Measurements from ENCODE around the gene EFCAB9. TPM values are rescaled to one million over a fixed set of nuclear protein-coding genes. Genes with fewer than 3 reads are reported as not detected.

The EFCAB9 gene
- polyA plus RNA-seq, 2 of the 4 experiments (the other 2 are of a cell fraction), result not detected

GRCh38 chr5:172156541-172156994, 37.4 kb upstream of the EFCAB9 start:
- Histone ChIP-seq H3K4me2 (no peak overlapping the region), H3K27ac (no peak overlapping the region), H3K4me3 (no peak overlapping the region), H3K4me1 (no peaks in the 10 kb centered on the region), H3K9me3 (no peaks in the 10 kb centered on the region)
- POLR2A ChIA-PET, result no interaction called here
- WGBS (ENCODE audit: missing lambda C conversion rate), result 90% methylated on average over 13 of the region's 13 CpGs
- FAIRE-seq, result no peak
- DNase-seq (ENCODE audit: low read depth in 1 of 2, low spot score in 1 of 2), result no peak
- TF ChIP-seq MAFK (IDR thresholded peaks at IDR 0.05; ENCODE audit: partially characterized antibody) (no peak), USF2 (IDR thresholded peaks at IDR 0.05) (no peak), ATOH8 (CRISPR knock-in tag; IDR thresholded peaks at IDR 0.05; ENCODE audit: low read depth) (no peak), SREBF2 (IDR thresholded peaks at IDR 0.05) (no peak), CHD2 (IDR thresholded peaks at IDR 0.05; ENCODE audit: low read length, partially characterized antibody) (no peak), REST (IDR thresholded peaks at IDR 0.05) (no peak), EP300 (IDR thresholded peaks at IDR 0.05) (no peak), PHF8 (IDR thresholded peaks at IDR 0.05; ENCODE audit: borderline replicate concordance, low read depth) (no peak), FOXS1 (CRISPR knock-in tag; IDR thresholded peaks at IDR 0.05) (no peak), FOSL2 (IDR thresholded peaks at IDR 0.05) (no peak), FOSL2 (CRISPR knock-in tag; IDR thresholded peaks at IDR 0.05) (no peak)
- CTCF ChIA-PET, result interaction anchor here (1.1 to 1.7 kb wide), 4 partner anchors 9 to 51 kb away, joined by 3 to 7 read pairs (median 3); no protein-coding TSS in a partner anchor
- ATAC-seq, result no peak

GRCh38 chr5:172159016-172159415, 35.0 kb upstream of the EFCAB9 start:
- no peak for FAIRE-seq
- Histone ChIP-seq H3K27ac (no peak overlapping the region), H3K4me2 (no peak overlapping the region), H3K9me3 (no peaks in the 10 kb centered on the region), H3K4me3 (no peak overlapping the region), H3K4me1 (no peaks in the 10 kb centered on the region)
- TF ChIP-seq MAX (IDR thresholded peaks at IDR 0.05) (no peak), NFE2L2 (conservative IDR thresholded peaks at IDR 0.05; ENCODE audit: low read length) (no peak), CHD4 (IDR thresholded peaks at IDR 0.05; ENCODE audit: borderline replicate concordance) (no peak)
- no peak for DNase-seq (ENCODE audit: low read depth in 1 of 2, low spot score in 1 of 2)
- WGBS (ENCODE audit: missing lambda C conversion rate), result 87% methylated on average over 8 of the region's 8 CpGs
- ChIA-PET CTCF (interaction anchor here (0.6 to 2.1 kb wide), 5 partner anchors 10 to 651 kb away, joined by 3 to 10 read pairs (median 3); partner anchors contain the start of gene STK10), POLR2A (interaction anchor here (0.5 kb wide), 1 partner anchor 29 kb away, joined by 3 read pairs; the partner anchor contains the start of gene STK10)
- no peak for ATAC-seq

- 84% methylated on average over 9 of the region's 9 CpGs for WGBS (ENCODE audit: missing lambda C conversion rate)
- H3K4me1 ChIP-seq, result no peaks in the 10 kb centered on the region
- no peak for ATAC-seq
- TF ChIP-seq FOSL2 (IDR thresholded peaks at IDR 0.05) (no peak), FOSL2 (CRISPR knock-in tag; IDR thresholded peaks at IDR 0.05) (no peak), HOXB5 (CRISPR knock-in tag; IDR thresholded peaks at IDR 0.05) (no peak), EP300 (IDR thresholded peaks at IDR 0.05) (no peak), FOSB (CRISPR knock-in tag; IDR thresholded peaks at IDR 0.05) (no peak), CTCF (IDR thresholded peaks at IDR 0.05) (no peak), ZSCAN20 (CRISPR knock-in tag; IDR thresholded peaks at IDR 0.05) (no peak), ELK1 (IDR thresholded peaks at IDR 0.05; ENCODE audit: low read depth, low read length) (no peak), USF2 (IDR thresholded peaks at IDR 0.05) (no peak), CBX2 (IDR thresholded peaks at IDR 0.05; ENCODE audit: borderline replicate concordance, low read depth) (no peak), TFCP2L1 (CRISPR knock-in tag; IDR thresholded peaks at IDR 0.05) (no peak)
- DNase-seq (ENCODE audit: low read depth in 1 of 2, low spot score in 1 of 2), result no peak
- H3K9me3 ChIP-seq, result no peaks in the 10 kb centered on the region
- ChIA-PET POLR2A (no interaction called here), CTCF (interaction anchor here (0.6 to 2.1 kb wide), 2 partner anchors 28 to 826 kb away, joined by 3 to 10 read pairs; partner anchors contain the start of gene STK10)
- H3K27ac ChIP-seq, result no peak overlapping the region
- H3K4me3 ChIP-seq, result no peak overlapping the region
- no peak overlapping the region for H3K4me2 ChIP-seq
- no peak for FAIRE-seq
Measured at GRCh38 chr5:172160506-172160905, 33.5 kb upstream of the EFCAB9 start.
